Activated effector memory CD4-positive, alpha-beta T cell treated with anti-CD3 and anti-CD28 coated beads, Interleukin-2, amount 50 U/mL, for 16 hours (primary cell): Measurements from ENCODE around the gene NCKAP1.
"Not testable (repeated sequence)": the region's sequence is repeated elsewhere in the genome, so short reads cannot be mapped to it uniquely, and the experiment has no call there.

Source experiments
- DNase-seq: peaks from one replicate; pipeline ENCODE4 v3.0.0-alpha.2; 2020

The NCKAP1 gene

DNA sequence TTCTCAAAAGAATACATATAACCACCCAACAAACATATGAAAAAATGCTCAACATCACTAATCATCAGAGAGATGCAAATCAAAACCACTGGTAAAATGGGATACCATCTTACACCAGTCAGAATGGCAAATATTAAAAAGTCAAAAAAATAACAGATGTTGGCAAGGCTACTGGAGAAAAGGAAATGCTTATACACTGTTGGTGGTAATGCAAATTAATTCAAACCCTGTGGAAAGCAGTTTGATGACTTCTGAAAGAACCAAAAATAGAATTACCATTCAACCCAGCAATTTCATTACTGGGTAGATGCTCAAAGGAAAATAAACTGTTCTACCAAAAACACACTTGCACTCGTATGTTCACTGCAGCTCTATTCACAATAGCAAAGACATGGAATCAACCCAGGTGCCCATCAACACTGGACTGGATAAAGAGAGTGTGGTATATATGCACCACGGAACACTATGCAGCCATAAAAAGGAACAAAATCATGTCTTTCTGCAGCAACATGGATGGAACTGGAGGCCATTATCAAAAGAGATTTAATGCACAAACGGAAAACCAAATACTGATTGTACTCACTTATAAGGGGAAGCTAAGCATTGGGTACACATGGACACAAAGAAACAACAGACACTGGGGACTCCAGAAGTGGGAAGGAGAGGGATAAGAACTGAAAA, 38.8 kb downstream of the NCKAP1 start:
- no peak for DNase-seq

DNA sequence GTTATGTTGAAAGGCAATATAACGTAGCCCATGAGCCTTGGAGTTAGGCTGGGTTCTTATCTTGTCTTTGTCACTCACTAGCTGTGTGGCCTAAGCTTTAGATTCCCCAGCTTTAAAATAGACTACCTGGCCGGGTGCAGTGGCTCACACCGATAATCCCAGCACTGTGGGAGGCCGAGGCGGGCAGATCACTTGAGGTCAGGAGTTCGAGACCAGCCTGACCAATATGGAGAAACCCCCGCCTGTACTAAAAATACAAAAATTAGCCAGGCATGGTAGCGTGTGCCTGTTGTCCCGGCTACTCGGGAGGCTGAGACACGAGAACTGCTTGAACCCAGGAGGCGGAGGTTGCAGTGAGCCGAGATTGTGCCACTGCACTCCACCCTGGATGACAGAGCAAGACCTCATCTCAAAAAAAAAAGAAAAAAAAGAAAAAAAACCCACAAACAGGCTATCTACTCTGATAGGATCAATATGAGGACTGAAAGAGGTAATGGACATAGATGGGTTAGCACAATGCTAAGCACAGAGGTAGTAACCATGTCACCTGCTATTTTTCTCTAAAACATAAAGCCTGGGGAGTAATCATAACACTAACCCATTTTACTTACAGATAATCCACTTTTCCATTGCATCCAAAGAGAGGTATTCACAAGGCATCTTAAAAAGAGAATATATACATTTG, 43.9 kb downstream of the NCKAP1 start:
- no peak for DNase-seq

DNA sequence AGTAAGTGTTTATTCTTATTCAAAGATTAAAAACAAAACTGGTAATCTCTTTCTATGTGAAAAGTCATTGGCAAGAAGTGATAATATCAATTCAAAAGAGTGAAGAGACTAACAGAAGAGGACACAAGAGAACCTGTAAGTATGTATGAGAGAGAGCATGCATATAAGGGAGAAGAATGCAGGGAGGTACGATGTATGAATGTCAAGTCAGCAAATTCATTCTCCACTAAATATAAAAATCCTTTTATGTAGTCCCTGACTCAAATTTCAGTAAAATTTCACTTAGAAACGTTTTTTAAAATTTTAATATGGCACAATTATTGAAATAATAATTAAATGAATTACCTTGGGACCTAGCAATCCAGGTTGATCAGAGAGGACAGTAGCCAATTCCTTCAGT, 55.3 kb downstream of the NCKAP1 start:
- no peak for DNase-seq

DNA sequence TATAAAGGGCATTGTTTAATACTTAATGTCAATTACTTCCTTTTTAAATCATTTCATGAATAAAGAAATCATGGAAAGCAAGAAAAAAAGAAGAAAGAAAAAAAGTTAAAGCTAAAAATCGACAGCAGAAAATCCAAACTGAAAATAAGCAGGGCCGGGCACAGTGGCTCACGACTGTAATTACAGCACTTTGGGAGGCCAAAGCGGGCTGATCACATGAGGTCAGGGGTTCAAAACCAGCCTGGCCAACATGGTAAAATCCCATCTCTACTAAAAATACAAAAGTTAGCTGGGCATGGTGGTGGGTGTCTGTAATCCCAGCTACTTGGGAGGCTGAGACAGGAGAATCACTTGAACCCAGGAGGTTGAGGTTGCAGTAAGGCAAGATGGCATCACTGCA, 56.8 kb downstream of the NCKAP1 start:
- DNase-seq, result not testable (repeated sequence)

DNA sequence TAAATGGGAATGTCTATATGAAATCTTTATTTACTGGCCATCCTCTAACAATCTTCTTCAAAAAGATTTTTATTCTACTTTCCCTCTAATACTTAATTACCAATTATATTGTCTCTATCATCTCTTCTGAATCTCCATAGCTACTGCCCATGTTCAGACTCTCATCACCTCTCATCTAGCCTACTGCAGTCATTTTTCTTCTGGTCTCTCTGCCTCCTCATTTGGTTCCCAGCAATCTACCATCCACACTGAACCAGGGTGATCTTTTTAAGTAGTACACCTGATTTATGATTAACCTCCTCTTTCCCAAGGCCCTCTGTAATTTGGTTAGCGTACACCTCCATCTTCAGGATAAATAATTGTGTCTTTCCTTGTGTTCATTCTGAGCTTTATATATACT, 57.6 kb downstream of the NCKAP1 start:
- DNase-seq, result no peak

DNA sequence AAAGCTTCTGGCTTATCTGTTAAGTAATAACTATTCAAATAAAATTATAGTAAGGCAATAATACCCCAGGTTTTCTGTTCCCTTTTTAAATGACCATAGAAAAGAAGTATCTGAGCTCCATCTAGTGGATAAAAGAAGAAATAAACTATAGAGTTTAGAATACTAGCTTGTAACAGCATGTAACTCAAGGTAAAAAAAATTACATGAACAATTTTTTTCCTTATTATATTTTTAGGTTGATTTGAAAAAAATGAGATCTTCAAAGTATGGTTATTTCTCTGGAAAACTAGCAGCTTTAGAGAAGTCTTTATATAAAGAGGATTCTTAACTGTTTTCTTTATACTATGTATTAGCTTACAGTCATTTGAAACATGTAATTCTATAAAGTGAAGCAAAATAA, 58.1 kb downstream of the NCKAP1 start:
- DNase-seq, result no peak

DNA sequence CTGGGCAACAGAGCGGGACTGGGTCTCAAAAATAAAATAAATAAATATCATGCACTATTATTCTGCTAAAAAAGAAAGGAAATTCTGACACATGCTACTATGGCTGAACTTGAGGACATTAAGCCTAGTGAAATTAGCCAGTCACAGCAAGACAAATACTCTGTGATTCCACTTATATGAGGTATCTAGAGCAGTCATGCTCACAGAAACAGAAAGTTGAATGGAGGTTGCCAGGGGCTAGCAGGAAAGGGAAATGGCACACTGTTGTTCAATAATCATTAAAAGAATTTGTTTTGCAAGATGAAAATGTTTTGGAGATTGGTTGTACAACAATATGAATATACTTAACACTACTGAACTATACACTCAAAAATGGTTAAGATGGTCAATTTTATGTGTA, 60.8 kb downstream of the NCKAP1 start:
- DNase-seq, result no peak

DNA sequence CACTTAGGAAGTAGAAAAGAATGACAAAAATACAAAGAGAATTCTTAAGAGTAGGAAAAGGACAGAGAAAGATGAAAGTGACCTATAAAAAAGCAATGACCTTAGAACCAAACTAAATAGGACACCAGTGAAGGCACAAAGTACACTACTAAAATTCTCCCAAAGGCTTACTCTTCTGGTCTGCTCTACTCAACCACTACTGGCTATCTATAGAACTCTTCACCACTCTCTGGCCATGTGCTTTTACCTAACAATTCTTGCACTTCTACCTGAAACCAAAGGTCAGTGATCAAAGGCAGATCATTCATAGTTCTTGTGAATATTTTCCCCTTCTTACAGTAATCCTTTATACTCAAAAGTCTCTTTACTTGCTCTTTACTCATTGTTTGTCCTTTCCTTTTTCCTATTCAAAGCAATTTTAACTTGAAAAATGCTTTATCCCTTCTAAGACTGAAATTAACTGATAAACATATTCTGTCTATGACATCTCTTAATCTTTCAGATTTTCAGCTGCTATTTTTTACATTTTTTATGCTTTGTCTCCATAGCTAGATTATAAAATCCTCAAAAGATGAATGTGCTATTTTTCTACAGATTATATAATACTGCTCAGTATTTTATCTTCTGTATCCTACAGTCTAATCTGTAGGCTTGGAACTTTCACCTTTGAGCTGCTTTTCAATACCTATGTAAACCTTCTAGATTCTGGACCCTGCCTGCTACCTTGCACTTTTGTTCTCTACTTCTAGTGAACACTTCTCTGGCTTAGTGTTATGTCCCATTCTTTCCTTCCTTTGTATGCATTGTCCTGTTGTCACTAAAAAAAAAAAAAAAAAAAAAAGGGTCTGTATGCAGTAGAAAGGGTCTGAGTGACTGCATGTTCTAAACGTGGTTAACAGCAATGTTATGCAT, 64.6 kb downstream of the NCKAP1 start:
- no peak for DNase-seq

DNA sequence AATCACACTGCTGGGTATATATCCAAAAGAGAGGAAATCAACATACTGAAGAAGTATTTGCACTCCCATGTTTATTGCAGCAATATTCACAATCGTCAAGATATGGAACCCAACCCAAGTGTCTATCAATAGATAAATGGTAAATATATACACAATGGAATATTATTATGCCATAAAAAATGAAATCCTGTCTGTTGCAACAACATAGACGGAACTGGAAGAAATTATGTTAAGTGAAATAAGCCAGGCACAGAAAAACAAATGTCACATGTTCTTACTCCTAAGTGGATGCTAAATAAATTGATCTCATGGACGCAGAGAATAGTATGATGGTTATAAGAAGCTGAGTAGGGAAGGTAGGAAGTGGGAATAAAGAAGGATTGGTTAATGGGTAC, 65.7 kb downstream of the NCKAP1 start:
- no peak for DNase-seq

DNA sequence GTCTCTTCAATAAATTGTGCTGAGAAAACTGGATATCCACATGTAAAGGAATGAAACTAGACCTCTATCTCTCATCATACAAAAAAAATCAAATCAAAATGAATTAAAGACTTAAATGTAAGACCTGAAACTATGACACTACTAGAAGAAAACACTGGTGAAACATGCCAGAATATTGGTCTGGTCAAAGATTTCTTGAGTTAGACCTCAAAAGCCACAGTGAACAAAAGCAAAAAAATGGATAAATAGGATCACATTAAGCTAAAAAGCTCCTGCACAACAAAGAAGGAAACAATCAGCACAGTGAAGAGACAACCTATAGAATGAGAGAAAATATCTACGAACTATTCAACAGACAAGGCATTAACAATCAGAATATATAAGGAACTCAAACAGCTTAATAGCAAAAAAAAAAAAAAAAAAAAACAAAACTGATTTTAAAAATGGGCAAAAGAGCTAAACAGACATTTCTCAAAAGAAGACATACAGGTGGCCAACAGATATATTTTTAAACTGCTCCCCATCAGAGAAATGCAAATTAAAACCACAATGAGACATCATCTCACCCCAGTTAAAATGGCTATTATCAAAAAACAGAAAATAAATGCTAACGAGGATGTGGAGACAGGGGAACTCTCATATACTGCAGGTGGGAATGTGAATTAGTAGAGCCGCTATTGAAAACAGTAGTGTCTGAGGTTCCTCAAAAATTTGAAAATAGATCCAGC, 66.3 kb downstream of the NCKAP1 start:
- DNase-seq, result no peak

DNA sequence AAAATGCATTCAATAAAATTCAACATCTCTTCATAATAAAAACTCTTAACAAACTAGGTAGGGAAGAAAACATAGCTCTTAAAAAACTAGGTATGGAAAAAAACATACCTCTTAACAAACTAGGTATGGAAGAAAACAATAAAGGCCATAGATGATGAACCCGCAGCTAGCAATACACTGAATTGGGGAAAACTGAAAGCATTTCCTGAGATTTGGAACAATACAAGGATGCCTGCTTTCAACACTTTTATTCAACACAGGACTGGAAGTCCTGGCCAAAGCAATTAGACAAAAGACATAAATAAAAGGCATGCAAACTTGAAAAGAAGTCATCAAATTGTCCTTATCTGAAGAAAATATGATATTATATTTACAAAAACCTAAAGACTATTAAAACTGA, 67.8 kb downstream of the NCKAP1 start:
- DNase-seq, result no peak

DNA sequence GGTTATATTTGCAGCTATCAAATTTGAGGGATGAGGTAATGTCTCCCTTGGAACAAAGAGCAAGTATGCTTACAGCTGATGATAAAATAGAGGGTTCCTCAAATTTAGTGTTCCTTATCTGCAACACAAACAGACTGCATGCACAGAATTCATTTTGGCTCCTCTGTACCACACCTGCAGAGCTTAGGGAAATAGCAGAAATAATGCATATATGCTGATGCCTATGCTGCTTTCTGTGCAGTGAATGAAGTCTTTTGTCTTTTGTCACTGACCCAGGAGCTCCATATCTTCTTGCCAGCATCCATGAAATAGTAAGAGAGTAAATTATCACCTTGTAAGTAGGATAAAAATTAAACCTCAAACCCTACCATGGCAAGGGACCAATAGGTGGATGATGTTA, 69.8 kb downstream of the NCKAP1 start:
- DNase-seq, result no peak

DNA sequence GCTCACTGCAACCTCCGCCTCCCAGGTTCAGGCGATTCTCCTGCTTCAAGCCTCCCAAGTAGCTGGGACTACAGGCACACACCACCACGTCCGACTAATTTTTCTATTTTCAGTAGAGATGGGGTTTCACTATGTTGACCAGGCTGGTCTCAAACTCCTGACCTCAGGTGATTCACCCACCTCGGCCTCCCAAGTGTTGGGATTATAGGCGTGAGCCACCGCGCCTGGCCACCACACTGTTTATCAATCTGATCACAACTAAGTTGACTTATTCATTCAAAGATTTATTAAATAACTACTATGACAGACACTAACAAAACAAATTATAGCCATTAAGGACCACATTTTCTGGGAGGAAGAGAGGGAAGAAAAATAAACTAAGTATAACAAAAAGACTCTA, 71.9 kb downstream of the NCKAP1 start:
- DNase-seq, result not testable (repeated sequence)

DNA sequence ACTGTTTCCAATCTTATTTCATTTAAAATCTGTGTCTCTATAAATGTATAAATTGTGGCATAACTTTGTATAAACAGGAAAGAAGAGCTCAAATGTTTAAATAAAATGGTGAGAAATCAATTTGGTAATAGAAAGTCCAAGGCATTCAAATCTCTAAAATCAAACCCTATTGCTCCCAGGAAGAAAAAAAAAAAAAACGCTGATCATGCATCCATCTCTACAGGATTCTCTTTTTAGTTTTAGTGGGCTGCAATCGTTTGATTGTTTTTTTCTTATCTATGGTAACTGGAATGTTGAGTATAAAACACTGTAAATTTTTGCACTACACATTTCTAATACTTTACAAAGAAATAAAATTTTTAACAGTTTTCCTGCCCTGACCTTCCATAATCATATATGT, 75.6 kb downstream of the NCKAP1 start:
- DNase-seq, result no peak

DNA sequence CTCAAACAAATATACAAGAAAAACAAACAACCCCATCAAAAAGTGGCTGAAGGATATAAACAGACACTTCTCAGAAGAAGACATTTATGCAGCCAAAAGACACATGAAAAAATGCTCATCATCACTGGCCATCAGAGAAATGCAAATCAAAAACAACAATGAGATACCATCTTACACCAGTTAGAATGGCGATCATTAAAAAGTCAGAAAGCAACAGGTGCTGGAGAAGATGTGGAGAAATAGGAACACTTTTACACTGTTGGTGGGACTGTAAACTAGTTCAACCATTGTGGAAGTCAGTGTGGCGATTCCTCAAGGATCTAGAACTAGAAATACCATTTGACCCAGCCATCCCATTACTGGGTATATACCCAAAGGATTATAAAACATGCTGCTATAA, 77.4 kb downstream of the NCKAP1 start:
- DNase-seq, result not testable (repeated sequence)

DNA sequence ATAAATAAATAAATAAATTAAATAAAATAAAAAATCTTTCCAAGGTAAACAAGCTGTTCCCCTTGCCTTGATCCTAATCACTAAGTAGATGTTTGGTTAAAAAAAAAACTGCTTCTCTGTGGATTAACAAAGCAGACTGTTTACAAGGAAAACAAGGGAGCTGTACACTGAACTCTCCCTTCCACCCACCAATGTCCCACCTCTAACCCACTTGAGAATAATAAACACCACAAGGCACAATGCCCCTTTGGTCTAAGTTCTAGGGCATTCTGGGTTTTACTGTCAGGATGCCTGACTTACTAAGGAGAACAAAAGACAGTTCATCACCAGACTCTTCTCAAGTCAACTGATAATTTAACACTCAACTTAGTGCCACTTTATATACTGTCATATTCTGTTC, 83.5 kb downstream of the NCKAP1 start:
- DNase-seq, result no peak

DNA sequence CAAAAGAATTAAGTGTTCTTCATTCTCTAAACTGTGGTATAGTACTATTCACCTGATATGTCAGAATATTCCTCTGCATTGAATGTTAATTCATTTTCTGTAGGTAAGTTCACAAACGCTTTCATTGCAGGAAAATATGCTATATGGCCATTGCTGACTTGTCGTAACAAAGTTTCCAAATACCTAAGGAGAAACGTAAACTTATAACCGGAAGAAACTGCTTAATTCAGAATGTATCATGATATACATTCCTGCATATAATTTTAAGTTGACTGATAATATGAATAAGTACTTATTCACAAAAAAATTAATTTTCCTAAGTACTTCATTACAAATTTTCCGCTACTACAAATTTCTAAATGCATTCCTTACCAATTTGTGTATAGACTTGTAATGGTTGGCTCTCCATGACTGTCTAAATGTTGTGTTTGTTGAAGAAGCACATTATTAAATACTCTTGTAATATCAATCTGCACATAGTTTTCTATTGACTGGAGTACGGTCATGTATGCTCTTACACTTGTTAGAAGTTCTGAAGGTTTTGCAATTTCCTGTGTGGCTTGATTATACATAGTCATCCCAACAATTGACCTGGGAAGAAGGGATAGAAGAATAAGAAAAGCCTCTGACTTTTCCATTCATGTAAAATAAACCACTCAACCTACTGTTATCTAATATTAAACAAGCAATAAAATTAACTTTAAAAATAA, 85.4 kb downstream of the NCKAP1 start:
- no peak for DNase-seq

DNA sequence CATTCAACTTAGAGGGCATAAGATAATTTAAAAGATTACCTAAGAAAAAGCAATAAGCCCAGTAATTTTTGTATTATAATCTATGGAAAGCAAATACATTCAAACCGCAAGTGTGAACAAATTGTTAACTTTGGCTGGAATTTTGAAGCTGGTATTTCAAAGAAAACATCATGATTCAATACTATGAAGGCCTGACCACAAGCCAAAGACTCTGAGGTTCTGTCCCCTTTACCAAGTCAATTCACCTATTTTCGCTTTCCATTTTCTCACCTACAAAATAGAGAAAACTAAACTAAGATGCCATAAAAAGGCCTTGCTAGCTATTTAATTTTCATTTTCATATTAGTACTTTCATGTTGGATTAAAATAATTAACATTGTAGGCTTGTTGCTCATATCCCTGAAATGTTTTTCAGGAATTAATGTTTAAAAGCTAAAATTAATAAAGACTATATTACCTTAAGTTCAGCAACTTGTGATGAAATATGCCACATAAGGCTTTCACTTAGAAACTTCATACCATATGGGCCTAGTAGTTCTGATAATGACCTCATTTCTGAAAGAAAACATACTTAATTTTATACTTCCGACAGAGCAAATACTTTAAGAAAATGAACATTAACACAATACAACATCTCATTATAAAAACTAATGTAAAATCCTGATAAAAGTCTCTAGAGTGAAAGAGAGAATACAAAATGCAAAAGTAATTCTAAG, 86.2 kb downstream of the NCKAP1 start:
- no peak for DNase-seq

DNA sequence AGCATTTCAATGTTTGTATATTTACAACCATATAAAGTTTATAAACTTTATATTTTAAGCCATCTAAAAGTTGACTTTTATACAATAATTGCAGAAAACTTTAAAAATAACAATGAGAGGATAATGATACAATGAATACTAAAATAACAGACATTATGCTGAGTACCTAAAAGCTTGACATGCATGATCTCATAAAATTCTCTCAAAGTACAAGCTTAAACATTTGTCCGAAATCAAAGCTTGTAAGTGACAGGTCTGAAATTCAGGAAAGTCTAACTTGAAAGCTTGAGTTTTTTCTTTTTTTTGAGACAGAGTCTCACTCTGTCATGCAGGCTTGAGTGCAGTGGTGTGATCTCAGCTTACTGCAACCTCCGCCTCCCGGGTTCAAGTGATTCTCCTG, 87.7 kb downstream of the NCKAP1 start:
- DNase-seq, result no peak

DNA sequence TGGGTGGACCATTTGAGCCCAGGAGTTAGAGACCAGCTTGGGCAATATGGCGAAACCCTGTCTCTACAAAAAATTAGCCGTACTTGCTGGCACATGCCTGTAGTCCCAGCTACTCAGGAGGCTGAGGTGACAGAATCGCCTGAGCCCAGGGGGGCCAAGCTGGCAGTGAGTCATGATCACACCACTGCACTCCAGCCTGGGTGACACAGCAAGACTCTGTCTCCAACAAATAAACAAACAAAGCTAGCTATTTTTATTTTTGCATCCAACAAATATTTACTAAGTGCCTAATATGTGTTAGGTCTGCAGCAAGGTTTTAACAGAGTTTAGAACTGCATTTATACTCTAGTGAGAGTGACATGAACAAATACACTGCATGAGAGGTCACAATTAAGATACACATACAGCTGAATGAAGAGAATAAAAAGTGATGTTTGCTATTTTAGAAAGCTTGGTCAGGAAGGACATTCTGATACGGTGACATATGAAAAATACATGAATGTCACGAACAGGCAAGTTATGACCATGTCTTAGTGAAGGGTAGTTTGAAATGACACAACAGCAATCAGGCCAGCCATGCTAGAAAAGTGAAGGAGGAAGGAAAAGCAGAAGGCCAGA, 88.6 kb downstream of the NCKAP1 start:
- DNase-seq, result no peak

DNA sequence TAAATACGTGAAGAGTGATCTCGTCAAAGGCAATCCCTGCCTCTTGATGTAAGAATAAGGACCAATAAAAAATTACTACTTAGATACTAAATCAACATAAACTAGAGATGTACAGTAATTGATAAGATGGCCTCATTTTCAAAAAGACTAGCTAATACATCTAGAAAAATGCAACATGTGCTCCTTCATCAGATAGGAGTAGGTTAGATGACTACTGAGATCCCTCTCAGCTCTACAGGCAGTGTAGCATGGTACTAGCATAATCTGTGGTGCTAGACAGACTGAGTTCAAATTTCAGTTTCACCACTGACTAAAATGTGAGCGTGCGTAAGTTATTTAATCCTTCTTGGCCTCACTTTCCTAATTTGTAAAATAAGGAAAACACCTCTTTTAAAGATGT, 89.2 kb downstream of the NCKAP1 start:
- DNase-seq, result no peak
